Neural cell (in vitro differentiated cells): ENCODE measurements around the gene FAM131B. TPM values are rescaled to one million over a fixed set of nuclear protein-coding genes. Genes with fewer than 3 reads are reported as not detected.

ENCODE experiments used
- H2AFZ ChIP-seq: fragments of 200-600, 300-800 bp; sonication (generic), shearing (Covaris generic); 2 replicates; pipeline ENCODE4 v1.6.0; 2014; ENCODE audit warnings: low read depth, mild to moderate bottlenecking, antibody characterized with exemption, low read length, moderate library complexity
- H3F3A ChIP-seq: fragments of 200-600 bp; shearing (Covaris generic); 2 replicates; pipeline ENCODE4 v1.6.1; 2016; ENCODE audit warnings: mild to moderate bottlenecking, moderate library complexity, mixed read lengths, antibody characterized with exemption, low read length; ENCODE audit not compliant: insufficient read depth, poor library complexity, severe bottlenecking
- H3K27ac ChIP-seq: fragments of 200-600, 300-800 bp; sonication (generic), shearing (Covaris generic); 2 replicates; pipeline ENCODE4 v1.5.1; 2014; ENCODE audit warnings: mild to moderate bottlenecking, low read length, moderate library complexity
- H3K27me3 ChIP-seq: fragments of 300-800, 200-600 bp; sonication (generic), shearing (Covaris generic); 2 replicates; pipeline ENCODE4 v1.6.0; 2014; ENCODE audit warnings: mild to moderate bottlenecking, low read depth, low read length, moderate library complexity; ENCODE audit not compliant: insufficient read depth
- H3K36me3 ChIP-seq: fragments of 300-800, 200-600 bp; sonication (generic), shearing (Covaris generic); 2 replicates; pipeline ENCODE4 v1.5.1; 2014; ENCODE audit warnings: mild to moderate bottlenecking, antibody characterized with exemption, low read length, moderate library complexity; ENCODE audit not compliant: insufficient read depth
- H3K4me2 ChIP-seq: fragments of 300-800, 200-600 bp; sonication (generic), shearing (Covaris generic); 2 replicates; pipeline ENCODE4 v1.6.0; 2014; ENCODE audit warnings: mild to moderate bottlenecking, low read length
- H3K4me3 ChIP-seq: fragments of 300-800, 200-600 bp; sonication (generic), shearing (Covaris generic); 2 replicates; pipeline ENCODE4 v1.5.1; 2014; ENCODE audit warnings: mild to moderate bottlenecking, low read length, moderate library complexity
- H3K79me2 ChIP-seq: fragments of 200-600 bp; shearing (Covaris generic); replicated peaks from 2 replicates; pipeline ENCODE4 v1.6.0; 2014; ENCODE audit warnings: mild to moderate bottlenecking, low read length, moderate library complexity; ENCODE audit not compliant: insufficient read depth
- H3K9ac ChIP-seq: fragments of 300-800, 200-600 bp; sonication (generic), shearing (Covaris generic); 2 replicates; pipeline ENCODE4 v1.6.1; 2016; ENCODE audit warnings: mild to moderate bottlenecking, low read length, mixed read lengths
- H3K9me2 ChIP-seq: fragments of 200-600 bp; shearing (Covaris generic); 2 replicates; pipeline ENCODE4 v1.6.1; 2016; ENCODE audit warnings: mild to moderate bottlenecking, low read length, mixed read lengths; ENCODE audit not compliant: insufficient read depth
- H3K9me3 ChIP-seq: fragments of 200-600, 300-800 bp; sonication (generic), shearing (Covaris generic); 2 replicates; pipeline ENCODE4 v1.6.1; 2016; ENCODE audit warnings: mild to moderate bottlenecking, mixed run types, low read length, moderate library complexity, mixed read lengths
- H4K20me1 ChIP-seq: fragments of 200-600 bp; shearing (Covaris generic); 2 replicates; pipeline ENCODE4 v1.6.1; 2016; ENCODE audit warnings: mild to moderate bottlenecking, mixed run types; ENCODE audit not compliant: insufficient read depth
- EP300 ChIP-seq: fragments of 450-650 bp; conservative IDR thresholded peaks from 2 replicates; pipeline ENCODE4 v1.6.1; 2014; ENCODE audit warnings: antibody characterized with exemption, mild to moderate bottlenecking, moderate library complexity; ENCODE audit not compliant: poor library complexity, severe bottlenecking
- EZH2 ChIP-seq: fragments of 200-600, 300-800 bp; shearing (Covaris generic), sonication (generic); IDR thresholded peaks from 2 replicates; pipeline ENCODE4 v1.6.1; 2014; ENCODE audit warnings: antibody characterized with exemption, low read length, borderline replicate concordance, mild to moderate bottlenecking; ENCODE audit not compliant: insufficient read depth, poor library complexity, severe bottlenecking
- MXI1 ChIP-seq: fragments of 450-650 bp; conservative IDR thresholded peaks from 2 replicates; pipeline ENCODE4 v1.6.1; 2014; ENCODE audit warnings: antibody characterized with exemption, mild to moderate bottlenecking; ENCODE audit not compliant: poor library complexity, severe bottlenecking
- POLR2AphosphoS5 ChIP-seq: IDR thresholded peaks from 2 replicates; pipeline ENCODE4 v1.6.1; 2012
- RAD21 ChIP-seq: fragments of 450-650 bp; conservative IDR thresholded peaks from 2 replicates; pipeline ENCODE4 v1.6.1; 2014; ENCODE audit warnings: antibody characterized with exemption, mild to moderate bottlenecking, moderate library complexity
- SMC3 ChIP-seq: fragments of 450-650 bp; conservative IDR thresholded peaks from 2 replicates; pipeline ENCODE4 v1.6.1; 2014; ENCODE audit warnings: antibody characterized with exemption, mild to moderate bottlenecking, moderate library complexity; ENCODE audit not compliant: poor library complexity
- TAF1 ChIP-seq: IDR thresholded peaks from 2 replicates; pipeline ENCODE4 v1.6.1; 2012; ENCODE audit warnings: low read depth
- polyA plus RNA-seq: library from polyadenylated mRNA; depleted of rRNA; stranded (reverse); fragments of >200 nt; gene quantifications from 2 replicates; pipeline ENCODE4 v1.2.3, GENCODE V29; 2014
- TF ChIP-seq, protein P1 (sequence below): fragments of 450-650 bp; IDR thresholded peaks from 2 replicates; pipeline ENCODE4 v1.5.1; 2014; ENCODE audit warnings: antibody characterized with exemption, mild to moderate bottlenecking, moderate library complexity; ENCODE audit not compliant: poor library complexity, severe bottlenecking
- TF ChIP-seq, protein P2 (sequence below): IDR thresholded peaks from 2 replicates; pipeline ENCODE4 v1.6.1; 2012; ENCODE audit warnings: borderline replicate concordance

FAM131B gene
- polyA plus RNA-seq, 1 donor from 2014 or later = 45.9 TPM

- no peaks in the 10 kb centered on the region for H3F3A ChIP-seq
- H2AFZ ChIP-seq = no peak overlapping the region
- no peak overlapping the region for H3K9ac ChIP-seq
- no peak overlapping the region for H3K4me3 ChIP-seq
- no peak overlapping the region for H3K4me2 ChIP-seq
- H3K9me2 ChIP-seq = no peaks in the 10 kb centered on the region
- no peaks in the 10 kb centered on the region for H3K79me2 ChIP-seq
- no peaks in the 10 kb centered on the region for H3K27me3 ChIP-seq
- H3K36me3 ChIP-seq = no peaks in the 10 kb centered on the region
- H3K9me3 ChIP-seq = no peaks in the 10 kb centered on the region
- TF ChIP-seq SMC3 = no peak
- no peak for TF ChIP-seq EZH2
- no peak for TF ChIP-seq RAD21
- no peak for TF ChIP-seq EP300
- TF ChIP-seq, protein P1, sequence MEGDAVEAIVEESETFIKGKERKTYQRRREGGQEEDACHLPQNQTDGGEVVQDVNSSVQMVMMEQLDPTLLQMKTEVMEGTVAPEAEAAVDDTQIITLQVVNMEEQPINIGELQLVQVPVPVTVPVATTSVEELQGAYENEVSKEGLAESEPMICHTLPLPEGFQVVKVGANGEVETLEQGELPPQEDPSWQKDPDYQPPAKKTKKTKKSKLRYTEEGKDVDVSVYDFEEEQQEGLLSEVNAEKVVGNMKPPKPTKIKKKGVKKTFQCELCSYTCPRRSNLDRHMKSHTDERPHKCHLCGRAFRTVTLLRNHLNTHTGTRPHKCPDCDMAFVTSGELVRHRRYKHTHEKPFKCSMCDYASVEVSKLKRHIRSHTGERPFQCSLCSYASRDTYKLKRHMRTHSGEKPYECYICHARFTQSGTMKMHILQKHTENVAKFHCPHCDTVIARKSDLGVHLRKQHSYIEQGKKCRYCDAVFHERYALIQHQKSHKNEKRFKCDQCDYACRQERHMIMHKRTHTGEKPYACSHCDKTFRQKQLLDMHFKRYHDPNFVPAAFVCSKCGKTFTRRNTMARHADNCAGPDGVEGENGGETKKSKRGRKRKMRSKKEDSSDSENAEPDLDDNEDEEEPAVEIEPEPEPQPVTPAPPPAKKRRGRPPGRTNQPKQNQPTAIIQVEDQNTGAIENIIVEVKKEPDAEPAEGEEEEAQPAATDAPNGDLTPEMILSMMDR = no peak
- no peak for TF ChIP-seq POLR2AphosphoS5
- TF ChIP-seq, protein P2, sequence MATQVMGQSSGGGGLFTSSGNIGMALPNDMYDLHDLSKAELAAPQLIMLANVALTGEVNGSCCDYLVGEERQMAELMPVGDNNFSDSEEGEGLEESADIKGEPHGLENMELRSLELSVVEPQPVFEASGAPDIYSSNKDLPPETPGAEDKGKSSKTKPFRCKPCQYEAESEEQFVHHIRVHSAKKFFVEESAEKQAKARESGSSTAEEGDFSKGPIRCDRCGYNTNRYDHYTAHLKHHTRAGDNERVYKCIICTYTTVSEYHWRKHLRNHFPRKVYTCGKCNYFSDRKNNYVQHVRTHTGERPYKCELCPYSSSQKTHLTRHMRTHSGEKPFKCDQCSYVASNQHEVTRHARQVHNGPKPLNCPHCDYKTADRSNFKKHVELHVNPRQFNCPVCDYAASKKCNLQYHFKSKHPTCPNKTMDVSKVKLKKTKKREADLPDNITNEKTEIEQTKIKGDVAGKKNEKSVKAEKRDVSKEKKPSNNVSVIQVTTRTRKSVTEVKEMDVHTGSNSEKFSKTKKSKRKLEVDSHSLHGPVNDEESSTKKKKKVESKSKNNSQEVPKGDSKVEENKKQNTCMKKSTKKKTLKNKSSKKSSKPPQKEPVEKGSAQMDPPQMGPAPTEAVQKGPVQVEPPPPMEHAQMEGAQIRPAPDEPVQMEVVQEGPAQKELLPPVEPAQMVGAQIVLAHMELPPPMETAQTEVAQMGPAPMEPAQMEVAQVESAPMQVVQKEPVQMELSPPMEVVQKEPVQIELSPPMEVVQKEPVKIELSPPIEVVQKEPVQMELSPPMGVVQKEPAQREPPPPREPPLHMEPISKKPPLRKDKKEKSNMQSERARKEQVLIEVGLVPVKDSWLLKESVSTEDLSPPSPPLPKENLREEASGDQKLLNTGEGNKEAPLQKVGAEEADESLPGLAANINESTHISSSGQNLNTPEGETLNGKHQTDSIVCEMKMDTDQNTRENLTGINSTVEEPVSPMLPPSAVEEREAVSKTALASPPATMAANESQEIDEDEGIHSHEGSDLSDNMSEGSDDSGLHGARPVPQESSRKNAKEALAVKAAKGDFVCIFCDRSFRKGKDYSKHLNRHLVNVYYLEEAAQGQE = no peak
- TF ChIP-seq TAF1 = no peak
- H3K27ac ChIP-seq = no peak overlapping the region
- no peaks in the 10 kb centered on the region for H4K20me1 ChIP-seq
These were observed 11.5 kb downstream of the FAM131B start for GRCh38 chr7:143351060-143351459.

GRCh38 chr7:143347950-143348349 is 14.6 kb downstream of the FAM131B start:
- Histone ChIP-seq H3K9me3 (no peaks in the 10 kb centered on the region), H4K20me1 (no peaks in the 10 kb centered on the region), H3K79me2 (no peaks in the 10 kb centered on the region), H3K9me2 (no peaks in the 10 kb centered on the region), H3K27ac (no peak overlapping the region), H3K4me2 (no peak overlapping the region), H3K36me3 (no peaks in the 10 kb centered on the region), H3F3A (no peaks in the 10 kb centered on the region), H3K27me3 (peaks cover 6% of the 10 kb centered on the region), H3K9ac (no peak overlapping the region), H3K4me3 (no peak overlapping the region), H2AFZ (no peak overlapping the region)
- TF ChIP-seq SMC3 (no peak), EZH2 (no peak), TAF1 (no peak), RAD21 (no peak), EP300 (no peak), MXI1 (no peak), POLR2AphosphoS5 (no peak)
- TF ChIP-seq, protein P2 = no peak
- TF ChIP-seq, protein P1 = no peak
